Measurements from ENCODE around the gene INPP5A. TPM values are rescaled to one million over a fixed set of nuclear protein-coding genes. Genes with fewer than 3 reads are reported as not detected.

INPP5A gene
- total RNA-seq, 4 donors from 2014 or later: 16.9 to 58.2 (median 29.5) TPM

GRCh38 chr10:132745511-132745910, 207.9 kb downstream of the INPP5A start:
- Histone ChIP-seq H3K9me3 (no peaks in the 10 kb centered on the region), H3K27ac (no peak overlapping the region), H3K36me3 (peaks cover 0 to 29% (median 4%) of the 10 kb centered on the region in 3 donors), H3K27me3 (no peaks in the 10 kb centered on the region), H3K4me3 (no peak overlapping the region), H3K4me1 (peaks cover 0 to 13% (median 0%) of the 10 kb centered on the region in 3 donors)
- no peak for TF ChIP-seq POLR2A (IDR thresholded peaks at IDR 0.05)
- TF ChIP-seq, protein P1, sequence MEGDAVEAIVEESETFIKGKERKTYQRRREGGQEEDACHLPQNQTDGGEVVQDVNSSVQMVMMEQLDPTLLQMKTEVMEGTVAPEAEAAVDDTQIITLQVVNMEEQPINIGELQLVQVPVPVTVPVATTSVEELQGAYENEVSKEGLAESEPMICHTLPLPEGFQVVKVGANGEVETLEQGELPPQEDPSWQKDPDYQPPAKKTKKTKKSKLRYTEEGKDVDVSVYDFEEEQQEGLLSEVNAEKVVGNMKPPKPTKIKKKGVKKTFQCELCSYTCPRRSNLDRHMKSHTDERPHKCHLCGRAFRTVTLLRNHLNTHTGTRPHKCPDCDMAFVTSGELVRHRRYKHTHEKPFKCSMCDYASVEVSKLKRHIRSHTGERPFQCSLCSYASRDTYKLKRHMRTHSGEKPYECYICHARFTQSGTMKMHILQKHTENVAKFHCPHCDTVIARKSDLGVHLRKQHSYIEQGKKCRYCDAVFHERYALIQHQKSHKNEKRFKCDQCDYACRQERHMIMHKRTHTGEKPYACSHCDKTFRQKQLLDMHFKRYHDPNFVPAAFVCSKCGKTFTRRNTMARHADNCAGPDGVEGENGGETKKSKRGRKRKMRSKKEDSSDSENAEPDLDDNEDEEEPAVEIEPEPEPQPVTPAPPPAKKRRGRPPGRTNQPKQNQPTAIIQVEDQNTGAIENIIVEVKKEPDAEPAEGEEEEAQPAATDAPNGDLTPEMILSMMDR (IDR thresholded peaks at IDR 0.05): no peak
- WGBS, 2 donors: 100% methylated on average over 2 of the region's 17 CpGs; no CpG with 5 or more reads in 1 of the 2 donors
- no peak for DNase-seq
- intact Hi-C loops (cut with DNase I): no loop called here

GRCh38 chr10:132745971-132746370, 208.4 kb downstream of the INPP5A start:
- H3K27ac ChIP-seq: no peak overlapping the region
- DNase-seq: no peak
- intact Hi-C loops (cut with DNase I): no loop called here
- H3K4me3 ChIP-seq: no peak overlapping the region
- H3K36me3 ChIP-seq: peaks cover 0 to 33% (median 4%) of the 10 kb centered on the region in 3 donors
- H3K4me1 ChIP-seq: peaks cover 0 to 13% (median 0%) of the 10 kb centered on the region in 3 donors
- 91 to 100% methylated on average over 1 to 3 of the region's 13 CpGs for WGBS, 2 donors
- no peaks in the 10 kb centered on the region for H3K9me3 ChIP-seq
- H3K27me3 ChIP-seq: no peaks in the 10 kb centered on the region
- no peak for TF ChIP-seq POLR2A (IDR thresholded peaks at IDR 0.05)
- TF ChIP-seq, protein P1 (IDR thresholded peaks at IDR 0.05): no peak

DNA sequence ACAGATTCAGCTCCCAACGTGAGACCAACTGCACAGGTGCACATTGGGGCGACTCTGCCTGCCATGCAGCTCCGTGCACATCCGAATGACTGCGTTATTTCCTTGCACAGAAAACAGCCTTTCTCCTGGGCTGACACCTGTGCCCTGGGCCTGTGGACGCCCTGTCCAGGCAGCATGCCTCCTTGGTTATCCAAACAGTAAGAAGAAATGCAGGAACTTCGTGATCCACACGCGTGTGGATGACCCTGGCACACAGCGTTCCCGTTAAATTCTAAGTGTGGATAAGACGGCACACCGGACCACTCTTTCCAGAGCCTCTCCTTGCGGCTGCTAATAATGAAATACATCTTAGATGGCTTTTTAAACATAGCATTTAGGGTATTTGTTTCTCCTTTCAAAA, 208.8 kb downstream of the INPP5A start:
- no peak for DNase-seq
- WGBS, 2 donors: 79 to 81% methylated on average over 11 to 14 of the region's 14 CpGs
- no peak overlapping the region for H3K4me3 ChIP-seq

GRCh38 chr10:132746801-132747625, 209.4 kb downstream of the INPP5A start:
- Histone ChIP-seq H3K27ac (no peak overlapping the region), H3K27me3 (no peaks in the 10 kb centered on the region), H3K4me1 (peaks cover 0 to 13% (median 0%) of the 10 kb centered on the region in 3 donors), H3K9me3 (no peaks in the 10 kb centered on the region), H3K36me3 (peaks cover 0 to 31% (median 4%) of the 10 kb centered on the region in 3 donors), H3K4me3 (no peak overlapping the region)
- DNase-seq: no peak
- intact Hi-C loops (cut with DNase I): no loop called here
- TF ChIP-seq POLR2A (IDR thresholded peaks at IDR 0.05): no peak
- TF ChIP-seq, protein P1 (IDR thresholded peaks at IDR 0.05): no peak
- WGBS, 2 donors: 52 to 85% methylated on average over 14 to 15 of the region's 29 CpGs

More for the DNA sequence above, 208.8 kb downstream of the INPP5A start:
- Histone ChIP-seq H3K27me3 (no peaks in the 10 kb centered on the region), H3K4me1 (peaks cover 0 to 13% (median 0%) of the 10 kb centered on the region in 3 donors), H3K9me3 (no peaks in the 10 kb centered on the region), H3K36me3 (peaks cover 0 to 33% (median 4%) of the 10 kb centered on the region in 3 donors), H3K27ac (no peak overlapping the region)
- no peak for TF ChIP-seq POLR2A (IDR thresholded peaks at IDR 0.05)
- TF ChIP-seq, protein P1 (IDR thresholded peaks at IDR 0.05): no peak
- intact Hi-C loops (cut with DNase I): no loop called here

DNA sequence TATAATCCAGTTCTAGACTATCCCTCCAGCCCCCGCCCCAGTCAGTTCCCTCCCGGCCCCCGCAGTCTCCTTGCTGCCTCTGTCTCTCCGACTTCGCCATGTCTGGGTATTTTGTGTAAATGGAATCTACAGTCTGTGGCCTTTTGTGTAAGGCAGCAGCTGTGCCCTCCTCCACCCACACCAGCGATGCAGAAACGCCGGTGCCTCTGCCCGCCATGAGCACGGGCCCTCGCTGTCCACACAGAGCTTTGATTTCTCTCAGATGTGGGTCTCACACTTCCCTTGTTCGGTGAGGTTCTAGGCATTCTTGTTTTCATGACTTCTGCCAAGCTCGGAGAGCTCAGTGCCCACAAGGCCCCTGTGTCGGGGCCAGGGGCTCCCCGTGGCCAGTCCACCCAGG, 210.5 kb downstream of the INPP5A start:
- WGBS, 2 donors: 88 to 94% methylated on average over 15 of the region's 15 CpGs
- H3K4me3 ChIP-seq: no peak overlapping the region

More for the DNA sequence above, 210.5 kb downstream of the INPP5A start:
- H3K27me3 ChIP-seq: no peaks in the 10 kb centered on the region
- intact Hi-C loops (cut with DNase I): no loop called here
- H3K36me3 ChIP-seq: peaks cover 0 to 32% (median 4%) of the 10 kb centered on the region in 3 donors
- H3K9me3 ChIP-seq: no peaks in the 10 kb centered on the region
- peaks cover 0 to 13% (median 0%) of the 10 kb centered on the region in 3 donors for H3K4me1 ChIP-seq
- H3K27ac ChIP-seq: no peak overlapping the region
- TF ChIP-seq, protein P1 (IDR thresholded peaks at IDR 0.05): no peak
- TF ChIP-seq POLR2A (IDR thresholded peaks at IDR 0.05): no peak
- DNase-seq: no peak
